ENCODE data around the gene ARHGEF38. TPM values are rescaled to one million over a fixed set of nuclear protein-coding genes. Genes with fewer than 3 reads are reported as not detected.

Gene ARHGEF38
- total RNA-seq, 1 donor from 2014 or later, result not detected

DNA sequence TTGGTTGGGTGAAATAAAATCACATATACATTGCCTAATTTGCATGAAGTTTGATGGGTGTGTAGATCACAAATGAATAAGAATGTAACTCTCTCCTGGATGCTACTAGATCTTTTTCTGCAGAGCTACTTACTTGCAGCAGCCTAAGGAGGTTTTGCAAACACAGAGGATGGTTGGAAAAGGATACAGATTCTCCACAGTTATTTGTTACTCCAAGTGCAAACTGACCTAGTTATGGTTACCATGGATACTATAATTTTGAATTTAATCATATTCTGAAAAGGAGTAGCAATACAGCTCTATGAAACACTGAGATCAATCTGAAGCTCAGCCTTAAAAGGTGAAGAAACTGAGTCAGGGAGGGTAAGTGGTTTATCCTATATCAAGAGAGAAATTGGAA is 9.1 kb upstream of the ARHGEF38 start:
- no peaks in the 10 kb centered on the region for H3K4me1 Mint-ChIP-seq (ENCODE audit: low read depth)
- no peak overlapping the region for H3K4me3 Mint-ChIP-seq
- H3K27me3 Mint-ChIP-seq (ENCODE audit: insufficient read depth), result no peaks in the 10 kb centered on the region
- no peak for DNase-seq (ENCODE audit: low spot score)
- intact Hi-C loops (cut with micrococcal nuclease), result no loop called here
- no peak overlapping the region for H3K27ac Mint-ChIP-seq
- H3K9me3 Mint-ChIP-seq, result no peaks in the 10 kb centered on the region
- H3K36me3 Mint-ChIP-seq (ENCODE audit: low read depth), result no peaks in the 10 kb centered on the region

DNA sequence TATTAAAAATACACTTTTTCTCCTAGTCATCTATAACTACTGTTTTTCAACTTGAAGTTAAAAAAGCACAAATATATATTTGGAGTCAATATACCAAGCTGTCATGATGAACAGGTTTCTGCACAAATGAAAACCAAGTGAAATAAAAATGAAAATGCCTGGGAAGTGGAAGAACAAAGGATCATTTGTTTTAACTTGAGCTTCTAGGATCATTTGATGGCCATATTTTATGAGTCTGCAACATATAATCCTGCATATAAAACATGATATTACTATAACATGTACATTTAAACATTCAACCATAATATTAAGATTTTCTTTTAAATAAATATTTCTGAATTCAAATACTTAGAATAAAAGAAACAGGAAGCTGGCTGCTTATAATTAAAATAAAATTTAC is 8.5 kb upstream of the ARHGEF38 start:
- no peaks in the 10 kb centered on the region for H3K9me3 Mint-ChIP-seq
- no peak for DNase-seq (ENCODE audit: low spot score)
- no peaks in the 10 kb centered on the region for H3K27me3 Mint-ChIP-seq (ENCODE audit: insufficient read depth)
- no peaks in the 10 kb centered on the region for H3K36me3 Mint-ChIP-seq (ENCODE audit: low read depth)
- intact Hi-C loops (cut with micrococcal nuclease), result no loop called here
- no peak overlapping the region for H3K4me3 Mint-ChIP-seq
- H3K27ac Mint-ChIP-seq, result no peak overlapping the region
- H3K4me1 Mint-ChIP-seq (ENCODE audit: low read depth), result no peaks in the 10 kb centered on the region

GRCh38 chr4:105544520-105545286 is 7.7 kb upstream of the ARHGEF38 start:
- DNase-seq (ENCODE audit: low spot score), result no peak
- intact Hi-C loops (cut with micrococcal nuclease), result no loop called here
- Mint-ChIP-seq H3K36me3 (ENCODE audit: low read depth) (no peaks in the 10 kb centered on the region), H3K4me3 (no peak overlapping the region), H3K4me1 (ENCODE audit: low read depth) (no peaks in the 10 kb centered on the region), H3K9me3 (no peaks in the 10 kb centered on the region), H3K27ac (no peak overlapping the region), H3K27me3 (ENCODE audit: insufficient read depth) (no peaks in the 10 kb centered on the region)

DNA sequence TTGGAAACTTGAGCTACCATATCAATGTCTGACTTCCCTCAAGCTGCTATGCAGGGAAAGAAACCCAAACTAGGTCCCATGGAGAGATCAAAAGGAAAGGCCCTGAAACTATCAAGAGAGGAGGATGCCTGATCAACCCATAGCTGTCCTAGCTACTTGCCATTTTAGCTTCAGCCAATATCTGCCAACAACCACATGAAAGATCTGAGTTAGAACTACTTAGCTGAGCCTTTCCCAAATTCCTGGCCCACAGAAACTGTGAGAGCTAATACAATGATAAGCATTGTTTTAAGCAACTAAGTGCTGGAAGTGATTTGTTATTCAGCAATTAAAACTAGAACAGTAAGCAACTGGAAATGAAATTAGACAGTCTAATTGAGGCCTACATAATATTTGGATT is 6.3 kb upstream of the ARHGEF38 start:
- Mint-ChIP-seq H3K4me1 (ENCODE audit: low read depth) (no peaks in the 10 kb centered on the region), H3K27ac (no peak overlapping the region), H3K4me3 (no peak overlapping the region), H3K36me3 (ENCODE audit: low read depth) (no peaks in the 10 kb centered on the region), H3K27me3 (ENCODE audit: insufficient read depth) (no peaks in the 10 kb centered on the region), H3K9me3 (no peaks in the 10 kb centered on the region)
- no peak for DNase-seq (ENCODE audit: low spot score)
- intact Hi-C loops (cut with micrococcal nuclease), result no loop called here

- Mint-ChIP-seq H3K4me3 (no peak overlapping the region), H3K36me3 (ENCODE audit: low read depth) (no peaks in the 10 kb centered on the region)
Measured at GRCh38 chr4:105547769-105548168, 4.7 kb upstream of the ARHGEF38 start.

DNA sequence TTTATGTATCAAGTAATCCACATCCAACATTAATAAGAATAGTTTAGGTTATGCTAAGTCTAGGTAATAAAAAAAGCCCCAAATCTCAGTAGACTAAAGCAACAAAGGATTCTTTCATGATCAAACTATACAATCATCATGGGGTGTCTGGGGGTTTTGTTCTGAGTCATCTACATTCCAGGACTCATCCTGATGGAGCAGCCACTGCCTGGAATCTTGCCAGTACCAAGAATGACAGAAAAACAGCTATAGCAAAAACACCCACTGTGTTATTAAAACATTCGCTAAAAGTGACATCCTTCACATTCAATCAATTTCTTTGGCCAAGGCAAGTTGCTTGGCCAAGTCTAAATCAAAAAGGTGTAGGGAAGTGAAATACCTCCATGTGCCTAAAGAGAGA is 3.9 kb upstream of the ARHGEF38 start:
- no peaks in the 10 kb centered on the region for H3K27me3 Mint-ChIP-seq (ENCODE audit: insufficient read depth)
- no peaks in the 10 kb centered on the region for H3K4me1 Mint-ChIP-seq (ENCODE audit: low read depth)
- H3K36me3 Mint-ChIP-seq (ENCODE audit: low read depth), result no peaks in the 10 kb centered on the region
- H3K27ac Mint-ChIP-seq, result no peak overlapping the region
- H3K4me3 Mint-ChIP-seq, result no peak overlapping the region
- H3K9me3 Mint-ChIP-seq, result no peaks in the 10 kb centered on the region
- DNase-seq (ENCODE audit: low spot score), result no peak
- intact Hi-C loops (cut with micrococcal nuclease), result no loop called here

More at GRCh38 chr4:105547769-105548168, 4.7 kb upstream of the ARHGEF38 start:
- Mint-ChIP-seq H3K27me3 (ENCODE audit: insufficient read depth) (no peaks in the 10 kb centered on the region), H3K27ac (no peak overlapping the region), H3K9me3 (no peaks in the 10 kb centered on the region), H3K4me1 (ENCODE audit: low read depth) (no peaks in the 10 kb centered on the region)
- no peak for DNase-seq (ENCODE audit: low spot score)
- intact Hi-C loops (cut with micrococcal nuclease), result no loop called here

GRCh38 chr4:105550641-105551040 is 1.8 kb upstream of the ARHGEF38 start:
- no peak overlapping the region for H3K27ac Mint-ChIP-seq
- H3K9me3 Mint-ChIP-seq, result no peaks in the 10 kb centered on the region
- H3K27me3 Mint-ChIP-seq (ENCODE audit: insufficient read depth), result peaks cover 4% of the 10 kb centered on the region
- no peaks in the 10 kb centered on the region for H3K4me1 Mint-ChIP-seq (ENCODE audit: low read depth)
- intact Hi-C loops (cut with micrococcal nuclease), result no loop called here
- H3K4me3 Mint-ChIP-seq, result no peak overlapping the region
- no peaks in the 10 kb centered on the region for H3K36me3 Mint-ChIP-seq (ENCODE audit: low read depth)
- DNase-seq (ENCODE audit: low spot score), result no peak

DNA sequence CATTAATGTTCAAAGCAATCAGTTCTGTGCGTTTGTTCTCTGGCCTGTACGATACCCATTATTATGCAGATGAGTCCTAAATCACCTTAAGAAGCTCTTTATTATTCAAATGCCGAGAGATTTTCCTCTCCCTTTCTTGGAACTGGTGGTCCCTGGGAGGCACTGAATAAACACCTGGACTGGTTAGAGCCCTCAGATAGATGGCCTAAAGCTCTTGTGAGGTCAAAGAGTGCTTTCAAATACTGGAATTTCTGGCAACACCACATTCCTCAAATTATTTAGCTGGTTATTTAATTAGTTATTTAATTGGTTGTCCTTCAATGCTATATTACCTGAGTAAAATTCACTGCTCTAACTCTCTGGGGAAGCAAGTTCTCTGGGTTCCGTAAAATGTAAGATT is 3.0 kb downstream of the ARHGEF38 start:
- no peaks in the 10 kb centered on the region for H3K9me3 Mint-ChIP-seq
- no peak overlapping the region for H3K27ac Mint-ChIP-seq
- H3K27me3 Mint-ChIP-seq (ENCODE audit: insufficient read depth), result peaks cover 11% of the 10 kb centered on the region
- no peaks in the 10 kb centered on the region for H3K4me1 Mint-ChIP-seq (ENCODE audit: low read depth)
- intact Hi-C loops (cut with micrococcal nuclease), result no loop called here
- DNase-seq (ENCODE audit: low spot score), result no peak
- H3K36me3 Mint-ChIP-seq (ENCODE audit: low read depth), result no peaks in the 10 kb centered on the region
- H3K4me3 Mint-ChIP-seq, result no peak overlapping the region

DNA sequence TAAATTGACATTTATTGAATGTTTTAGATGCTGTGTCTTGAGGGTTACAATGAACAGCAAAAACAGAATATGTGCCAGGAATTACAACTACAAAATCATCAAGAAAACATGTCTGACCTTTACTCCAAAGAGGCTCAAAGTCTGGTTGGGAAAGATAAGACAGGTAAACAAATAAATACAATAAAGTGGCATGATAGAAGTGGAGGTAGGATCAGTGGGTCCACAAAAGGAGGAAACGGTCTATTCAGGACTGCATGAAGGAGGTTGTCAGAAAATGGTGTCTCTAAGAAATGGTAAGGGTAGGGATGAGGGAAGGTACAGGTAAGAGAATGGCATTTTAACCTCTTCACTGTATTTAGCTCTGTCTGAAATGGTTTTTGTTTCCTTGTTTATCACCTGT is 3.8 kb downstream of the ARHGEF38 start:
- H3K27me3 Mint-ChIP-seq (ENCODE audit: insufficient read depth), result peaks cover 11% of the 10 kb centered on the region
- intact Hi-C loops (cut with micrococcal nuclease), result no loop called here
- DNase-seq (ENCODE audit: low spot score), result no peak
- no peaks in the 10 kb centered on the region for H3K4me1 Mint-ChIP-seq (ENCODE audit: low read depth)
- H3K36me3 Mint-ChIP-seq (ENCODE audit: low read depth), result no peaks in the 10 kb centered on the region
- no peaks in the 10 kb centered on the region for H3K9me3 Mint-ChIP-seq
- H3K4me3 Mint-ChIP-seq, result no peak overlapping the region
- H3K27ac Mint-ChIP-seq, result no peak overlapping the region

DNA sequence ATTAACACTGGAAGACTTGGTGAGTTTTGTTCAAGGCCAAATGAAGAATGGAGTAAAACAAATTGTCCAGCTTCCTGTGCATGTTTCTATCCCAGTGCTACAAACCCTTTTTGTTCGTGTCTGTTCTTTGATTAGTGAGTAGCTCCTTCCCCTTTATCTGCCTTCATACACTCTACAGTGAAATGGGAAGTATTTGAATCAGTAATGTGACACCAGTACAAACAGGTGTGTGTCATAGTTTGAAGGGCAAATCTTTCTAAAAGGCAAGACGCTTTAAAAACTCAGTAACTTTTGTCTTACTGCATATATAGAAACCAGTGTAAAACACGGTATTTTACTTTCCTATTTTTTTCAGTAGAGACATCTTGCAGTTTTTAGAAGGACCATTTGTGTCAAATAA is 5.9 kb downstream of the ARHGEF38 start:
- intact Hi-C loops (cut with micrococcal nuclease), result no loop called here
- peaks cover 11% of the 10 kb centered on the region for H3K27me3 Mint-ChIP-seq (ENCODE audit: insufficient read depth)
- H3K4me1 Mint-ChIP-seq (ENCODE audit: low read depth), result no peaks in the 10 kb centered on the region
- H3K36me3 Mint-ChIP-seq (ENCODE audit: low read depth), result no peaks in the 10 kb centered on the region
- no peak overlapping the region for H3K4me3 Mint-ChIP-seq
- DNase-seq (ENCODE audit: low spot score), result no peak
- H3K9me3 Mint-ChIP-seq, result no peaks in the 10 kb centered on the region
- no peak overlapping the region for H3K27ac Mint-ChIP-seq

GRCh38 chr4:105560421-105560848 is 8.0 kb downstream of the ARHGEF38 start:
- peaks cover 7% of the 10 kb centered on the region for H3K27me3 Mint-ChIP-seq (ENCODE audit: insufficient read depth)
- DNase-seq (ENCODE audit: low spot score), result no peak
- no peaks in the 10 kb centered on the region for H3K36me3 Mint-ChIP-seq (ENCODE audit: low read depth)
- no peak overlapping the region for H3K4me3 Mint-ChIP-seq
- no peaks in the 10 kb centered on the region for H3K9me3 Mint-ChIP-seq
- H3K27ac Mint-ChIP-seq, result no peak overlapping the region
- intact Hi-C loops (cut with micrococcal nuclease), result no loop called here
- no peaks in the 10 kb centered on the region for H3K4me1 Mint-ChIP-seq (ENCODE audit: low read depth)

GRCh38 chr4:105563352-105563751 is 10.9 kb downstream of the ARHGEF38 start:
- Mint-ChIP-seq H3K9me3 (no peaks in the 10 kb centered on the region), H3K4me1 (ENCODE audit: low read depth) (no peaks in the 10 kb centered on the region), H3K27ac (no peak overlapping the region), H3K27me3 (ENCODE audit: insufficient read depth) (peaks cover 3% of the 10 kb centered on the region), H3K4me3 (no peak overlapping the region), H3K36me3 (ENCODE audit: low read depth) (no peaks in the 10 kb centered on the region)
- no peak for DNase-seq (ENCODE audit: low spot score)
- intact Hi-C loops (cut with micrococcal nuclease), result no loop called here

GRCh38 chr4:105568584-105568983 is 16.2 kb downstream of the ARHGEF38 start:
- Mint-ChIP-seq H3K4me1 (ENCODE audit: low read depth) (no peaks in the 10 kb centered on the region), H3K4me3 (no peak overlapping the region), H3K27me3 (ENCODE audit: insufficient read depth) (peaks cover 2% of the 10 kb centered on the region), H3K27ac (no peak overlapping the region), H3K9me3 (peaks cover 3% of the 10 kb centered on the region), H3K36me3 (ENCODE audit: low read depth) (no peaks in the 10 kb centered on the region)
- no peak for DNase-seq (ENCODE audit: low spot score)
- intact Hi-C loops (cut with micrococcal nuclease), result no loop called here
